ENCODE data around the gene MNX1. TPM values are rescaled to one million over a fixed set of nuclear protein-coding genes. Genes with fewer than 3 reads are reported as not detected.

MNX1 gene
- total and polyA plus RNA-seq, 4 donors: 0.08 TPM; not detected in 3

- H3K36me3 ChIP-seq (ENCODE audit: control insufficient read depth in 4 of 4, insufficient read depth in 3 of 4, low read depth in 1 of 4, low read length in 3 of 4): no peaks in the 10 kb centered on the region
- no peak for DNase-seq (ENCODE audit: low spot score)
- TF ChIP-seq FOXA2 (IDR thresholded peaks at IDR 0.05): no peak
- WGBS: 6% methylated on average over 30 of the region's 30 CpGs
- no peak overlapping the region for H3K9ac ChIP-seq (ENCODE audit: low read depth in 1 of 2, low read length in 2 of 2)
- H3K9me3 ChIP-seq (ENCODE audit: control insufficient read depth in 4 of 4, low read length in 3 of 4): peaks cover 0 to 3% (median 1%) of the 10 kb centered on the region in 4 donors
- H3K27ac ChIP-seq (ENCODE audit: low read depth in 1 of 2, low read length in 2 of 2): no peak overlapping the region
- peaks cover 6 to 35% (median 30%) of the 10 kb centered on the region in 4 donors for H3K27me3 ChIP-seq (ENCODE audit: control insufficient read depth in 4 of 4, insufficient read depth in 4 of 4, low read length in 3 of 4)
- no peak overlapping the region for H3K4me3 ChIP-seq (ENCODE audit: low read depth in 1 of 3, low read length in 3 of 3)
- peaks cover 0 to 24% (median 11%) of the 10 kb centered on the region in 4 donors for H3K4me1 ChIP-seq (ENCODE audit: control insufficient read depth in 4 of 4, insufficient read depth in 4 of 4, low read length in 3 of 4)
Observed at GRCh38 chr7:157021871-157022680, 11.6 kb upstream of the MNX1 start.

- DNase-seq (ENCODE audit: low spot score): no peak
- peaks cover 0 to 24% (median 11%) of the 10 kb centered on the region in 4 donors for H3K4me1 ChIP-seq (ENCODE audit: control insufficient read depth in 4 of 4, insufficient read depth in 4 of 4, low read length in 3 of 4)
- H3K9ac ChIP-seq (ENCODE audit: low read depth in 1 of 2, low read length in 2 of 2): no peak overlapping the region
- H3K9me3 ChIP-seq (ENCODE audit: control insufficient read depth in 4 of 4, low read length in 3 of 4): peaks cover 0 to 3% (median 1%) of the 10 kb centered on the region in 4 donors
- peak overlapping the region in 1 of 3 donors; percentile 36 for H3K4me3 ChIP-seq (ENCODE audit: low read depth in 1 of 3, low read length in 3 of 3)
- no peak overlapping the region for H3K27ac ChIP-seq (ENCODE audit: low read depth in 1 of 2, low read length in 2 of 2)
- 3% methylated on average over 84 of the region's 84 CpGs for WGBS
- H3K27me3 ChIP-seq (ENCODE audit: control insufficient read depth in 4 of 4, insufficient read depth in 4 of 4, low read length in 3 of 4): peaks cover 9 to 38% (median 30%) of the 10 kb centered on the region in 4 donors
- H3K36me3 ChIP-seq (ENCODE audit: control insufficient read depth in 4 of 4, insufficient read depth in 3 of 4, low read depth in 1 of 4, low read length in 3 of 4): no peaks in the 10 kb centered on the region
- no peak for TF ChIP-seq YY1 (IDR thresholded peaks at IDR 0.05)
- no peak for TF ChIP-seq TAF1 (conservative IDR thresholded peaks at IDR 0.05)
- no peak for TF ChIP-seq ATF3 (IDR thresholded peaks at IDR 0.05)
- TF ChIP-seq RAD21 (IDR thresholded peaks at IDR 0.05): no peak
- no peak for TF ChIP-seq MAX (IDR thresholded peaks at IDR 0.05)
- no peak for TF ChIP-seq HNF4A (conservative IDR thresholded peaks at IDR 0.05)
- no peak for TF ChIP-seq EGR1 (IDR thresholded peaks at IDR 0.05; ENCODE audit: low read depth in 2 of 2)
Observed at GRCh38 chr7:157021071-157021870, 10.8 kb upstream of the MNX1 start.

GRCh38 chr7:157020514-157021070 lies 10.1 kb upstream of the MNX1 start:
- WGBS: 7% methylated on average over 38 of the region's 38 CpGs
- peaks cover 0 to 3% (median 1%) of the 10 kb centered on the region in 4 donors for H3K9me3 ChIP-seq (ENCODE audit: control insufficient read depth in 4 of 4, low read length in 3 of 4)
- H3K9ac ChIP-seq (ENCODE audit: low read depth in 1 of 2, low read length in 2 of 2): no peak overlapping the region
- no peak for DNase-seq (ENCODE audit: low spot score)
- no peak overlapping the region for H3K4me3 ChIP-seq (ENCODE audit: low read depth in 1 of 3, low read length in 3 of 3)
- peaks cover 10 to 37% (median 29%) of the 10 kb centered on the region in 4 donors for H3K27me3 ChIP-seq (ENCODE audit: control insufficient read depth in 4 of 4, insufficient read depth in 4 of 4, low read length in 3 of 4)
- H3K36me3 ChIP-seq (ENCODE audit: control insufficient read depth in 4 of 4, insufficient read depth in 3 of 4, low read depth in 1 of 4, low read length in 3 of 4): no peaks in the 10 kb centered on the region
- H3K4me1 ChIP-seq (ENCODE audit: control insufficient read depth in 4 of 4, insufficient read depth in 4 of 4, low read length in 3 of 4): peaks cover 0 to 24% (median 11%) of the 10 kb centered on the region in 4 donors
- no peak overlapping the region for H3K27ac ChIP-seq (ENCODE audit: low read depth in 1 of 2, low read length in 2 of 2)
- no peak for TF ChIP-seq SP1 (IDR thresholded peaks at IDR 0.05)
- TF ChIP-seq HNF4G (IDR thresholded peaks at IDR 0.05): no peak
- TF ChIP-seq FOXA2 (IDR thresholded peaks at IDR 0.05): no peak
- no peak for TF ChIP-seq TAF1 (conservative IDR thresholded peaks at IDR 0.05)
- no peak for TF ChIP-seq RAD21 (IDR thresholded peaks at IDR 0.05)
- no peak for TF ChIP-seq FOXA1 (IDR thresholded peaks at IDR 0.05)
- TF ChIP-seq NR2F2 (IDR thresholded peaks at IDR 0.05): no peak
- TF ChIP-seq RXRA (IDR thresholded peaks at IDR 0.05): no peak
- no peak for TF ChIP-seq EGR1 (IDR thresholded peaks at IDR 0.05; ENCODE audit: low read depth in 2 of 2)
- no peak for TF ChIP-seq JUND (IDR thresholded peaks at IDR 0.05)
- TF ChIP-seq GABPA (IDR thresholded peaks at IDR 0.05 in 1 of 2, conservative IDR thresholded peaks at IDR 0.05 in 1 of 2): no peak
- TF ChIP-seq ATF3 (IDR thresholded peaks at IDR 0.05): no peak
- no peak for TF ChIP-seq MAX (IDR thresholded peaks at IDR 0.05)
- TF ChIP-seq YY1 (IDR thresholded peaks at IDR 0.05): no peak
- TF ChIP-seq ZBTB33 (IDR thresholded peaks at IDR 0.05): no peak

Data from liver (tissue), 9 donors.